Measurements from ENCODE around the gene VPS4A.

The VPS4A gene

DNA sequence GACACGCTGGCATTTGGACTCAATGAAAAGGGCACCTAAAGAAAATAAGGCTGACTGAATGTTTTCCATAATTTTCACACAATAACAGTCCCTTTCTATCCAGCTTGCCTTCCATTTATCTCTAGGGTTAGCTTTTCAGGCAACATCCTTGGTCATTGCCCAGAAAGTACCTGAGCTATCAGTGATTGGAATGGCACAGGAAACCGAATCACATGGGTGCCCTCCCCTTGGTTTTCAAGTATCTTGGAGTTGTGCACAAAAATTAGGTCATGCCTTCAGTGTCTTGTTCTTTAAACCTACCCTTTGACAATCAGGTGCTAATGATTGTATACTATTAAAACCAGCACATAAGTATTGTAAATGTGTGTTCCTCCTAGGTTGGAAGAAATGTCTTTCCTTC, 3.3 kb upstream of the VPS4A start:
- DNase-seq: no peak

GRCh38 chr16:69309316-69309715, 1.8 kb upstream of the VPS4A start:
- no peak for DNase-seq

GRCh38 chr16:69311533-69312387, 610 bp downstream of the VPS4A start:
- no peak for DNase-seq

GRCh38 chr16:69313469-69313868, 2.3 kb downstream of the VPS4A start:
- no peak for DNase-seq

- DNase-seq: no peak
Observed at GRCh38 chr16:69314534-69314933, 3.4 kb downstream of the VPS4A start.

DNA sequence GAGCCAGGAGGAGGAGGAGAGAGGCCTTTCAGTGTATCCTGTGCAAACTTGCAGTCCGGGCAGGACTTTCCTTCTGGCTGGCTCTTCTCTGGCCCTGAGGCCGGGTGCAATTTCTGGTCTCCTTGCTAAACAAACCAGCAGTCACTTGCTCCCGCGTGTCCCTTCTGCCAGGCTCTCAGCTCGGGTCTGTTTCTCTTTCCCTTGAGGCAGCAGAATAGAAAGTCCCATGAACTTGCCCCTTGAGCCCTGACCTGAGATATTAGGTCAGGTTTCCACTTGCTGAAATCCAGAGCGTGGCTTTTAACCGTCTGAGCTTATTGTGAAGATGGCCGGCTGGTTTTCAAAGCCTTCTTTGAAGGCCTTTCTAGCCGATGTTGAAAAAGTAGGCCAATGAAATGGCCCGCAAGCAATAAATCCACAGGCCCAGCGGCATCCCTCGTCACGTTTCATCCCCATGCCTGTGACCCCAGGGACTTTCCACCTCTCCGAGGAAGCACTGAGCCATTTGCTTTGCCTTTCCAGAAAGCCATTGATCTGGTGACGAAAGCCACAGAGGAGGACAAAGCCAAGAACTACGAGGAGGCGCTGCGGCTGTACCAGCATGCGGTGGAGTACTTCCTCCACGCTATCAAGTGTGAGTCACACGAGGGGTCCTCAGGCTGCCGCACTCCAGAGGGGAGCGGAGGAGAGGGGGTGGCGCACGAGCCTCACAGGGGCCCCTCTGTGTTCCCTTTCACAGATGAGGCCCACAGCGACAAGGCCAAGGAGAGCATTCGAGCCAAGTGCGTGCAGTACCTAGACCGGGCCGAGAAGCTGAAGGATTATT, 4.5 kb downstream of the VPS4A start:
- no peak for DNase-seq

GRCh38 chr16:69316595-69317034, 5.5 kb downstream of the VPS4A start:
- no peak for DNase-seq

DNA sequence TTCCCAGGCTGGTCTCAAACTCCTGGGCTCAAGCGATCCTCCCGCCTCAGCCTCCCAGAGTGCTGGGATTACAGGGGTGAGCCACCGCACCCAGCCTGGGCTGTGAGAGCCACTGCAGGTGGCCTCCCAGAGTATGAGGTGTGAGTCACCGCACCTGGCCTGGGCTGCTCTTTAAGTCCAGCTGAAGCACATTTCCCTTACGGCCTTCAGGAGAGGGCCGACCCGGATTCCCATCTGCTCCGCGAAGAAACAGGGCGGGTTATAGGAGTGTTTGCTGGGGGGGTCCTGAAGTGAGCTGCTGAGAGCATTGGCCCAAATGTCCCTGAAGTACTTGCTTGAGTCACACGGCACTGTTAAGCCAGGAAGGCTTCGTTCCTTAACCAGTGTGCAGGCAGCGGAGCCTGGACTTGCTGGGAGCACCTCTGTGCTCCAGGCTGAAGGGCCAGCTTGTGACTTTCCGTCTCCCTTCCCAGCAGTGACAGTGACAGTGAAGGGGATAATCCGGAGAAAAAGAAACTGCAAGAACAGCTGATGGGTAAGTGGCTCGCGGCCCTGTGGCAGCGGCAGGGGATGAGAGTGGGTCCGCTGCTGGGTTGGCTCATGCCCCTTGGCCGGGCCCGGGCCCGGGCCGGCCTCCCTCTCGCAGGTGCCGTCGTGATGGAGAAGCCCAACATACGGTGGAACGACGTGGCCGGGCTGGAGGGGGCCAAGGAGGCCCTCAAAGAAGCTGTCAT, 7.2 kb downstream of the VPS4A start:
- DNase-seq: no peak

- DNase-seq: no peak
Observed at GRCh38 chr16:69318911-69319289, 7.8 kb downstream of the VPS4A start.

GRCh38 chr16:69319381-69319780, 8.2 kb downstream of the VPS4A start:
- DNase-seq: no peak

DNA sequence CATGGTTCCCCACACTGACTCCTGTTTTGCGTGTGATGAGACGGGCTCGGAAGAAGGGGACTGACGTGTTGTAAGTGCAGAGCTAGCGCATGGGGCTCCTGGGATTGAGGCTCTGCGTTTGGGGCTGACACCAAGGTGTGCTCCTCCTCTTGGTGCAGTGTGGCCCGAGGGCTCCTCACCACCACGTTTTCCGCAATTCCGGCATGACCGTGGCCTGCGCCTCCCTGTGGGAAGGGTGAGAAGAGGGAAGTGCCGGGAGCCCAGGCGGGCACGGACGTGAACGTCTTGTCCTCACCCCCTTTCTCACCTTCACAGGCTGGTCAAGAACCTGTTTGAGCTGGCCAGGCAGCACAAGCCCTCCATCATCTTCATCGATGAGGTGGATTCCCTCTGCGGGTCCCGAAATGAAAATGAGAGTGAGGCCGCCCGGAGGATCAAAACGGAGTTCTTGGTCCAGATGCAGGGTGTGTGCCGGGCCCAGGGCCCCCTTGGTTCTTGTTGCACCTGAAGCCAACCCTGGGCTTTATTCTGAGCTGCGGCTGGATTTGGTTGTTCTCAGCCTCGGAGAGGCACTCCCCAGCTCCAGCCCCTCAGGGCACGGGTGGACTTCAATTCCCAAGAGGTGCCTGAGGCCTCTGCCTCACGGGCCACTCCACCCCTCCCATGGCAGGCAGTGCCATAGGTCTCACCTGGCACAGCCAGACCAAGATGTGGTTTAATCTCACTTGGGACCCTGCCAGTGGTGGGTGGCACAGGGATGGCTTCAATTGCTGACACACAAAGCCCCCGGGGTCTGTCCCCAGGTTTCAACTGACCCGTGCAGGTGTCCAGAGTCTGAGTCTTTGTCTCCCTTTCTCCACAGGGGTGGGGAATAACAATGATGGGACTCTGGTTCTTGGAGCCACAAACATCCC, 8.9 kb downstream of the VPS4A start:
- DNase-seq: no peak

DNA sequence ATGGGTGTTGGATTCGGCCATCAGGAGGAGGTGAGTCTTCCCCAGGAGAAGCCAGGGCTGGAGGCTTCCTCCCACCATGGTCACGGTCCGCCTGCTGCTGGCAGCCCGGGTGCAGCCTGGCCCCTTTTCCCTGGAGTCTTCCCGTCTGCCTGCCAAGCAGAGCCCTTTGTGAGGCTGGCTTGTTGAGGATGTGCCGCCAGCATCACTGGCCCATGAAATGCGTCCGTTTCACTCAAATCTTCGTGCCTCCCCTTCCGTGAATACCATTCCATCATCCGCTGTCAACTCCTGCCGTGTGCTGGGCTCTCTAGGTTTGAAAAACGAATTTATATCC, 9.6 kb downstream of the VPS4A start:
- DNase-seq: no peak

GRCh38 chr16:69321080-69321479, 9.9 kb downstream of the VPS4A start:
- no peak for DNase-seq

GRCh38 chr16:69322343-69322742, 11.2 kb downstream of the VPS4A start:
- DNase-seq: no peak

GRCh38 chr16:69323415-69323814, 12.3 kb downstream of the VPS4A start:
- no peak for DNase-seq

- no peak for DNase-seq
Observed at GRCh38 chr16:69324013-69324531, 12.9 kb downstream of the VPS4A start.

GRCh38 chr16:69324585-69325253, 13.6 kb downstream of the VPS4A start:
- DNase-seq: no peak

DNA sequence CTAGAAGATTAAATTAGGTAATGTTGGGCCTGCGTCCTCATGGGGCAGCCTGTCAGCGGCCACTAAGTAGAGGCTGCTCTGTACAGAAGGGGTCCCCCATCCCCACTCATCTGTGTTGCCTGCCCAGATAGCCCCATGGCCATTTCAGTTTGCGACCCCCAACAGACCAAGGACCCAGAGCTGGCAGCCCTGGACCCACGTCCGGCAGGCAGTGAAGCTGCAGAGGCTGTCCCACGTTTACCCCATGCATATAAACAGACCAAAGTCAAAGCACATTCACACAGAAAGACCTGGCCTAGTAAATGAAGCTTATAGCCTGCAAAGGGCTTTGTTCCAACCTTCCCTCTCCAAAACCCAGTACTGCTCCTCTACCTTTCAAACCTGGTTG, 14.6 kb downstream of the VPS4A start:
- DNase-seq: no peak

- no peak for DNase-seq
Observed at GRCh38 chr16:69326172-69326873, 15.2 kb downstream of the VPS4A start.

DNA sequence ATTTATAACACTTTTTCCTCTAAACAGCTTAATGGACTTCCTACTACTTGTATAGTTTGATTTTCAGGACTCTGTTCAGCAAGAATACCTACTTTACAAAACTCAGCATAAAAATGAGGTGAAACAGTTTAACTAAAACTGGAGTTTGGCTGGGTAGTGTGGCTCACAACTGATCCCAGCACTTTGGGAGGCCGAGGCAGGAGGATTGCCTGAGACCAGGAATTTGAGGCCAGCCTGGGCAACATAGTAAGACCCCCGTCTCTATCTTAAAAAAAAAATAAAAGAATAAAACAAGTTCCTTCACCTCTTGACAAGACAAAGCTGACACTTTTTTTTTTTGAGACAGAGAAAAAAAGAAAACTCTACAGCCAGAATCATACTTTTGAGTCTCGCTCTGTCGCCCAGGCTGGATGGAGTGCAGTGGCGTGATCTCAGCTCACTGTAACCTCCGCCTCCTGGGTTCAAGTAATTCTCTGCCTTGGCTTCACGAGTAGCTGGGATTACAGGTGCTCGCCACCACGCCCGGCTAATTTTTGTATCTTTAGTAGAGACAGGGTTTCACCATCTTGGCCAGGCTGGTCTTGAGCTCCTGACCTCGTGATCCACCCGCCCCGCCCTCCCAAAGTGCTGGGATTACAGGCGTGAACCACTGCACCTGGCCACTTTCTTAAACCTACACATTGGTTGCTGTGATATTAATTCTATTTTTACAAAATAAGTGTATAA, 16.6 kb downstream of the VPS4A start:
- DNase-seq: no peak

Measured in SHP77 treated with DMSO at 0.1 percent for 48 hours (cell line).